NCI-H2171 treated with DMSO at 0.1 percent for 48 hours (cell line): ENCODE results near the gene REXO1.
"Not testable (repeated sequence)": the region's sequence is repeated elsewhere in the genome, so short reads cannot be mapped to it uniquely, and the experiment has no call there.

Experiments used
- DNase-seq: peaks from one replicate; lab custom pipeline; 2025; lab: John Stamatoyannopoulos, UW

Gene REXO1, protein sequence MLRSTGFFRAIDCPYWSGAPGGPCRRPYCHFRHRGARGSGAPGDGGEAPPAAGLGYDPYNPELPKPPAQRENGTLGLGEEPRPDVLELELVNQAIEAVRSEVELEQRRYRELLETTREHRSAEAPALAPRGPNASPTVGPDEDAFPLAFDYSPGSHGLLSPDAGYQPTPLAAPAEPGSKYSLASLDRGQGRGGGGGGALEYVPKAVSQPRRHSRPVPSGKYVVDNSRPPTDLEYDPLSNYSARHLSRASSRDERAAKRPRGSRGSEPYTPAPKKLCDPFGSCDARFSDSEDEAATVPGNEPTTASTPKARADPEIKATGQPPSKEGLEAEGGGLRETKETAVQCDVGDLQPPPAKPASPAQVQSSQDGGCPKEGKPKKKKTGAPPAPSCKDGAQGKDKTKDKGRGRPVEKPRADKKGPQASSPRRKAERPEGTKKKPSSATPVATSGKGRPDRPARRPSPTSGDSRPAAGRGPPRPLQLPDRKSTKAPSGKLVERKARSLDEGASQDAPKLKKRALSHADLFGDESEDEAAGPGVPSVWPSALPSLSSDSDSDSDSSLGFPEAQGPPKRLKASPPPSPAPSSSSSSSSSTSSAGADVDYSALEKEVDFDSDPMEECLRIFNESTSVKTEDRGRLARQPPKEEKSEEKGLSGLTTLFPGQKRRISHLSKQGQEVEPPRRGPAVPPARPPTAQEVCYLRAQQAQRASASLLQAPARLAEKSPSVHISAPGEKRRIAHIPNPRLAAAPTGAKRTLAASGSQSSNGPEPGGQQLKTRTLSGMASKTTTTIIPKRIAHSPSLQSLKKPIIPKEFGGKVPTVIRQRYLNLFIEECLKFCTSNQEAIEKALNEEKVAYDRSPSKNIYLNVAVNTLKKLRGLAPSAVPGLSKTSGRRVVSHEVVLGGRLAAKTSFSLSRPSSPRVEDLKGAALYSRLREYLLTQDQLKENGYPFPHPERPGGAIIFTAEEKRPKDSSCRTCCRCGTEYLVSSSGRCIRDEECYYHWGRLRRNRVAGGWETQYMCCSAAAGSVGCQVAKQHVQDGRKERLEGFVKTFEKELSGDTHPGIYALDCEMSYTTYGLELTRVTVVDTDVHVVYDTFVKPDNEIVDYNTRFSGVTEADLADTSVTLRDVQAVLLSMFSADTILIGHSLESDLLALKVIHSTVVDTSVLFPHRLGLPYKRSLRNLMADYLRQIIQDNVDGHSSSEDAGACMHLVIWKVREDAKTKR

DNA sequence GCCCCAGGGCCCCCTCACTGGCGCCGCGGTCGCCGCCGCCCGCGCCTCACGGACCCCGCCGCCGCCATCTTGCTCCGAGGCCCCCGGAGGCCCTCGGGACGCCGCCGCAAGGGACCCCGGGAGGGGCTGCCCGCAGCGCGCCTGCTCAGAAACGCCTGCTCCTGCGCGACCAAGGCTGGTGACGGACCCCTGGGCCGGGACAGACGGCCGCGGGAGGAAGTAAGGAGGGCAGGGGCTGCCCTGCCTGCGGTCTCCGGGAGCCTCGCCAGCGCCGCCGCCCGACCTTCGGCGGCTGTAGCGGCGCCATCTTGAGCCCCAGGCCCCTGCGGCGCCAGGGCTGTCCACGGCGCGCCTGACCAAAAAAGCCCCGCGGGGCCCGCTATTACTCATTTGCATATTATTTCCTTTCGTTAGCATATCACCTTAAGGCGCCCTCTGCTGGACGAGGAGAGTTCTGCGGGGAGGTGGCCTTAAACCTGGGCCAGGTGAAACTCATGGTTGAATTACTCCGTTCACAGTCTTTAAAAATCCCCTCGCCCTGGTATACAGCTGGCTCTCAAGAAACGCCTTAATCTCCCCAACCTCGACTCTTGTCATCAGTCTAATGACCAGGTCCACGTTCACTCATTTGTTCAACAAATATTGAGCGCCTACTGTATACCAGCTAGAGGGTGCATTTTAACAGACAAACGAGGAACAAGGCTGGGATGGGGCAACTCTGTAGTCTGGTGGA lies at the start of gene REXO1:
REXO1 (minus strand) TSS at position 85 of the 733 bp plus-strand sequence. CDS start 125 bp downstream, outside the sequence.
- peak; percentile 93 for DNase-seq

DNA sequence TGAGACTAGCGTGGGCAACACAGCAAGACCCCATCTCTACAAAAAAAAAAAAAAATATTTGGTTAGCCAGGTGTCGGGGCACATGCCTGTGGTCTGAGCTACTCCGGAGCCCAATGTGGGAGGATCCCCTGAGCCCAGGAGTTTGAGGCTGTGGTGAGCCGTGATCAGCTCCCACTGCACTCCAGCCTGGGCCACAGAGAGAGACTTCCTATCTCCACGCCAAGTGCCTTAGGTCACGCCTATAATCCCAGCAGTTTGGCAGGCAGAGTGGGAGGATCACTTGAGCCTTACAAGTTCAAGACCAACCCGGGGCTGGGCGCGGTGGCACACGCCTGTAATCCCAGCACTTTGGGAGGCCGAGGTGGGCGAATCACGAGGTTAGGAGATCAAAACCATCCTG lies 48.2 kb upstream of the REXO1 start:
- no peak for DNase-seq

DNA sequence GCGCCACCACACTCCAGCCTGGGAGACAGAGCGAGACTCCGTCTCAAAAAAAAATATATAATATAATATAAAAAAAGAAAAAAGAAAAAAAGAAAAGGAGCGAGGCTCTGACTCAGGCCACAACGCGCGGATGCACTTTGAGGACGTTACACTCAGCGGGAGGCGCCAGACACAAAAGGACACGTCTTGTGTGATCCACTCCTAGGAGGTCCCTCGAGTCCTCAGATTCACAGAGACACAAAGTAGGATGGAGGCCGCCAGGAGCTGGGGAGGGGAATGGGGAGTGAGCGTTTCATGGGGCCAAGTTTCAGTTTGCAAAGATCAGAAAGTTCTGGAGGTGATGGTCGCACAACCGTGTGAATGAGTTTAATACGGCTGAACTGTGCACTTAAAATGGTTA lies 45.5 kb upstream of the REXO1 start:
- no peak for DNase-seq

DNA sequence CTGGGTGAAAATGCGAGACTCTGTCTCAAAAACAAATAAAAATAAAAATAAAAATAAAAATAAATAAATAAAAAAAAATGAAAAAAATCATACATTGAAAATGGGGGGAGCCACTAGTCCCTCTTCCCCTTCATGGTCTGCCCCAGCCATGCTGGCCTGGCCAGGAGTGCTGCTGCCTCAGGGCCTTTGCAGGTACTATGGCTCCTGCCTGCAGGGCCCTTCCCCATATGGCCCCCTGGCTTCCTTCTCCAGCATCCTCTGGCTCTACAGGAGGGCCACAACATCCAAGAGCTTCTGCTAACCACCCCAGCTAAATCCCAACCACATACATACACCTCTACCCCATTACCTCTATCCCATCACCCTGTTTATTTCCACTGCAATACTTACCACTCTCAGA lies 41.6 kb upstream of the REXO1 start:
- no peak for DNase-seq

DNA sequence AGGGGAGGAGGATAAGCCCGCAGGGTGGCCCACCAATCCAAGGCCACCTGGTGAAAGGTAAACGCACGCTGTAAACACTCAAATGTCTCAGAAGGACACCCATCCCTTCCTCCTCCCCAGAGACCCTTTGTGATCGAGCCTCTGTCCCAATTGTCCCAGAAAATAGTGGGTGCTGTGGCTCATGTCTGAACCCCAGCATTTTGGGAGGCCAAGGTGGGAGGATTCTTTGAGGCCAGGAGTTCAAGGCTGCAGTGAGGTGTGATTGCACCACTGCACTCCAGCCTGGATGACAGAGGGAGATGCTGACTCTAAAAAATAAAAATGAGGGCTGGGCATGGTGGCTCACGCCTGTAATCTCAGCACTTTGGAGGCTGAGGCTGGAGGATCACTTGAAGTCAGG lies 40.1 kb upstream of the REXO1 start:
- DNase-seq = no peak

DNA sequence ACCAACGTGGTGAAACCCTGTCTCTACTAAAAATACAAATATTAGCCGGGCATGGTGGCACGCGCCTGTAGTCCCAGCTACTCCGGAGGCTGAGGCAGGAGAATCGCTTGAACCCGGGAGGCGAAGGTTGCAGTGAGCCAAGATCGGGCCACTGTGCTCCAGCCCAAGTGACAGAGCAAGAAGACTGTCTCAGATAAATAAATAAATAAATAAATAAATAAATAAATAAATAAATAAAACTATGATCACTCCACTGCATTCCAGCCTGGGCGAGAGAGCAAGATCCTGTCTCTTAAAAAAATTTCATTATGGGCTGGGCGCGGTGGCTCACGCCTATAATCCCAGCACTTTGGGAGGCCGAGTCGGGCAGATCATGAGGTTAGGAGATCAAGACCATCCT lies 38.1 kb upstream of the REXO1 start:
- DNase-seq = not testable (repeated sequence)

DNA sequence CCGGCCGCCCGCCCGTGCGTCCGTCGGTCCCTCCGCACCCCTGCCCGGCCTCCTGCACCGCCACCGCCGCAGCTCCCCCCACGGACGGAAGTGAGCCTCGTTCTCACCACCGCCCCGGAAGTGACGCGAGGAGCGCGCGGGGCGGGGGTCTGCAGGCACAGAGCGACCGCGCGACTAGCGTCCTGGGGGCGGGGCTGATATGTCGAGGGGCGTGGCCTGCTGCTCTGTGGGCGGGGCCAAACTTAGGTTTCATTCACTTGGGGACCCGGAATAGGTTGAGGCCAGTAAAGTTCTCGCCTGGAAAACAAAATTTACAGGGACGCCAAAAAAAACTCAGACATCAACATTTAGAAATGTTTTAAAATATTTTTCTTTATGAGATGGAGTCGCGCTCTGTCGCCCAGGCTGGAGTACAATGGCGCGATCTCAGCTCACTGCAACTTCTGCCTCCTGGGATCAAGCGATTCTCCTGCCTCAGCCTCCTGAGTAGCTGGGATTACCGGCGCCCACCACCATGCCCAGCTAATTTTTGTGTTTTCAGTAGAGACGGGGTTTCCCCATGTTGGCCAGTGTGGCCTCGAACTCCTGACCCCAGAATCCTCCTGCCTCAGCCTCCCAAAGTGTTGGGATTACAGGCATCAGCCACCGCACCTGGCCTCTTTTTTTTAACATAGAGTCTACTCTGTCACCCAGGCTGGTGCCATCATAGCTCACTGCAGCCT lies 37.3 kb upstream of the REXO1 start, which contains the start of gene ABHD17A:
ABHD17A (minus strand) TSS at position 99 of the 722 bp plus-strand sequence. CDS start 3,930 bp downstream, outside the sequence.
- DNase-seq = peak; percentile 85

DNA sequence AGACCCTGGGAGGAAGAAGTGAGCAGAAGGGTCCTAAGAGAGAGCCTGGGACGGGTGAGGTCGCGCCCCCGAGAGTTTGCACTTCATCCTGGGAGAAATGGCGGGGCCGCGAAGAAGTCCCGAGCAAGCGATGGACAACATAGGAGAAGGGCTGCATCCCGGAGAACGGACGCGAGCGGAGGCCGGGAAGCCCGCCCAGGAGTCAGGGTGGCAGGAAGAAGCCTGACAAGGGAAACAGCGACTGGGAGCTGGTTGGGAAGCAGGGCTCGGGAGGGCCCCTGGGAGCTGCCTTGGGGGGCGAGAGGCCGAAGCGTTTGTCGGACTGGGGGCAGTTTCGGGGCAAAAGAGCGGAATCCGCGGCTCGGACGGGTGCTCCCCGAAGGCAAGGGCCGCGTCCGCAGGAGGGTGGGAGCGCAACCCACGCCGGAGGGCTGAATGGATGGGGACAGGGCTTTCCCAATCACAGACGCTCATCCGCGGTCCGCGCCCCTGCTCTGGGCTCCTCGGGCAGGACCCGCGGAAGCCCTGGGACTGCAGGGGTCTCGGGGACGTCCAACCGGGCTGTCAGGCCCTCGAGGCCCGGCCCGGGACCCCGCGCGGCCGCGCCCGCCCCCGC lies 36.5 kb upstream of the REXO1 start:
- DNase-seq = no peak

DNA sequence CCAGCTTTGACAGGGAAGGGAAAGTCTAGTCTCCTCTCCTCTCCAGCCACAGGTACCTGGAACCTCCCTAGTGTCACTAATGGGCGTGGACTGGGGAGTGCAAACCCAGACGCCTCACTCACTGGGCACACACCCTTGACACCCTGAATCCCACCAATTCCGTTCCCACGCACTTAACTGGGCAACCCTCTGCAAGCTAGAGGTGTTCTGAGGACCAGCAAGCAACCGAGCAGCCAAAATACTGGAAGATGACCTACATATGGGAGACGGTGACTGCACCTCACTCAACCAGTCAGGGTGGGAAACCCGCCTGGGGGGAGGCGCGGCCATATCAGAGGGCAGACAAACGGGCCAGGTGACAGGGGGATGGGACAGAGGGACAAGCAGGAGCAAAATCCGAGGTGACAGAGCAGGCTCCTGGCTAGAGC lies 36.0 kb upstream of the REXO1 start:
- no peak for DNase-seq

DNA sequence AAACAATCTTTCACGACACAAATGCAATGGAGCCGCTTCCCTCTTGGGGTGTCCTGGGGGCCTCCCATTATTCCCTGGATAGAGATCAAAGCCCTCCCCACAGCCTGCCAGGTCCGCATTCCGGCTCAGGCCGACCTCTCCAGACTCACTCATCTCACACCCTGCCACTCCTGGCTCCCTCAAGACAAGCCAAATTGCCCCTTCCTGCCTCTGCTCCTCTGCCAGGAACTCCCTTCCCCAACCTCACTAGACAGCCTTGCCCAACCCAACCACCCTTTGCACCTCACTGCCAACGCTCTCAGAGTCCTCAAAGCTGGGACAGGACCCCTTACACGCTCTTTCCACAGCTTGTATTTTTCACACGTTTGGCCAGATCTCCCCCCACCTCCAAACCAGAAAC lies 35.5 kb upstream of the REXO1 start:
- no peak for DNase-seq

DNA sequence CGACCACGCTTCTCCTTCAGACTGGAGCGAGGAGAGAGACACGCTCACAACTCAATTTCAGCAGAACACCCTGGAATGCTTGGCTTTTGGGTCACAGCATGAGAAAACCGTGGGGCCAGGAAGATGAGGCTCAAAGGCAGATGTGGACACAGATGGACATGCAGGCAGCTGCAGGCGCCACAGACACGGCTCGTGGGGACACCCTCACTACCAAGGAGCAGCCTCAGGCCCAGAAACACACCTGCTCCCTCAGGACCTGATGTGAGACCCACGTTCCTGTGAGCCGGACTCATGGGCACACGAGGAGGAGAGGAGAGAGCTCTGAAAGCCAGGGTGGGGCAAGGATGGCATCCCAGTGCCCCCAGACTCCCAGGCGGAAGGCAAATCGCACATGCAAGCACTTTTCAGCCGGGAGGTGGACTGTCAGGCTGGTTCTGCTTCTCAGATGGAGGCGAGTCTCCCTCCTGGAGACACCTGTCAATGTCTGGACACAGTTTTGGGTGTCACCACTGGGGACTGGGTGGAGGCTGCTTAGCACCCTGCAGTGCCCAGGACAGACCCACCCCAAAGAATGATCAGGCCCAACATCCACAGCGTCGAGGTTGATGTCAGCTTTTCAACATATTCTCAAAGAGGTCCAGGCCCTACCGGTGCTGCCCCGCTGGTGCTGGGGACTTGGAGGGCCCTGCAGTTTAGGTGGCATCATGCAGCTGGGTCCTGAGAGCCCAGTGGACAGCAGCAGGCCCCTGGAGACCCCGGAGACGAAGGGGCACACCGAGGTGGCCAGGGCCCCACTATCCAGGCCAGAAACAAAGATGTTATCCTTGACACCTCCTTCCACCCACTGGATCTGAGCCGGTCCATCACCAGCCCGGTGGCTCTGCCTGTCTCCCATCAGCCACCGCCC lies 34.8 kb upstream of the REXO1 start:
- no peak for DNase-seq

DNA sequence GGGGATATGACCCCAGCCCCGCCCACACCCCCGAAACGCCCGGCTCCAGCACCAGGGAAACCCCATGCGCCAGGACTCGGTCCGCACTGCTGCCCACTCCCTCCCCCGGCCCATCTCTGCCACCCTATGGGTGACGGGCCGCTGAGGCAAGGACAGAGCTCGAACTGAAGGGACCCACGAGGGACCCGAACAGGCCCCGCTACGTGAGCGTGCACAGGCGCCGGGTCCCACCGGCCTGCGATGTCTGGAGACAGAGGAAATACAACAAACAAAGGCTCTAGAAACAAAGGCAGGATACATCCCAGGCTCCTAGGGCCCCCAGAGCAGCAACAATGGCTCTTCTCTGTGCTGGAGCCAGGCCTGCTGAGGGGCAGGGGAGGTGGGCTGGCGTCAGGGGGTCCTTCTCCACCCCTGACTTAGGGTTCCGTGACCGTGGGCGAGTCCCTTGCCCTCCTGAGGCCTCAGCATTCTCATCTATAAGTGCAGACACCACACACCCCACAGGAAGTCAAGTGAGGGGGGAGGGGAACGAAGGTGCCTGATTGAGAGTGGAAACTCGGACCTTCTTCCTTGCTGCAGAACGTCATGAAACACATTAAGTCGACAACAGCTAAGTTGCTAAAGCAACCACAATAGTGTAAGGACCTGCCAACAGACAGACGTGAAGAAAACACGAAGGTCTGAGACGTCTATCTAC lies 34.0 kb upstream of the REXO1 start:
- no peak for DNase-seq

DNA sequence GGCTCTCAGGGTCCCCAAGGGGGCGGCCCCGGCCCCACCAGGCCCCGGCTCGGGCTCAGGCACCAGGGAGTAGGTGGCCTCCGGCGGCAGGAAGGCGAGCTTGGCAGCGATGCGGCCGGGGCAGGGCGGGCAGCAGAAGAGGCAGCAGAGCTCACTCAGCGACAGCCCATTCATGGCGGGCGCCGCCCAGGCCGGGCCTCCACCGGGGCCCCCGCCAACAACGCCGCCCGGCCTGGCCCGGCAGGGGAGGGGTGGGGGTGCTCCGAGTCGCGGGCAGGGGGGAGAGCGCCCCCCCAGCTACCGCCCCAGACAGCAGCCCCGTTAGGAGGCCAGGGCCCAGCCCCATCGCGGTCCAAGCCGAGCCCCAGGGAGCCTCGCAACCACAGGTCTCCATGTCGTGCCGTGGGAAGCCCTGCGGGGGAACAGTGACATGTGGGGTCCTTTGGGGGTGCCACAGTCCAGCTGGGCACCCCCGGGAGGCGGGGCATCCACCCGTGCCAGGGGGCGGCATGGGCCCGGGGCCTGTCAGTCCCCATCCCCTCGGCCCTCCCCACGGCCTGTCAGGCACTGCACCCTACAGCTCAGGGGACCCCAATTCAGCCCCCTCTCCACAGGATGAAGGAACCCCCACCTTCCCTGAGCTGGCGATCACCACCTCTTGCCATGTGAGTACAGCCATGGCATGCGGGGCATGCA lies 33.3 kb upstream of the REXO1 start:
- not testable (repeated sequence) for DNase-seq

DNA sequence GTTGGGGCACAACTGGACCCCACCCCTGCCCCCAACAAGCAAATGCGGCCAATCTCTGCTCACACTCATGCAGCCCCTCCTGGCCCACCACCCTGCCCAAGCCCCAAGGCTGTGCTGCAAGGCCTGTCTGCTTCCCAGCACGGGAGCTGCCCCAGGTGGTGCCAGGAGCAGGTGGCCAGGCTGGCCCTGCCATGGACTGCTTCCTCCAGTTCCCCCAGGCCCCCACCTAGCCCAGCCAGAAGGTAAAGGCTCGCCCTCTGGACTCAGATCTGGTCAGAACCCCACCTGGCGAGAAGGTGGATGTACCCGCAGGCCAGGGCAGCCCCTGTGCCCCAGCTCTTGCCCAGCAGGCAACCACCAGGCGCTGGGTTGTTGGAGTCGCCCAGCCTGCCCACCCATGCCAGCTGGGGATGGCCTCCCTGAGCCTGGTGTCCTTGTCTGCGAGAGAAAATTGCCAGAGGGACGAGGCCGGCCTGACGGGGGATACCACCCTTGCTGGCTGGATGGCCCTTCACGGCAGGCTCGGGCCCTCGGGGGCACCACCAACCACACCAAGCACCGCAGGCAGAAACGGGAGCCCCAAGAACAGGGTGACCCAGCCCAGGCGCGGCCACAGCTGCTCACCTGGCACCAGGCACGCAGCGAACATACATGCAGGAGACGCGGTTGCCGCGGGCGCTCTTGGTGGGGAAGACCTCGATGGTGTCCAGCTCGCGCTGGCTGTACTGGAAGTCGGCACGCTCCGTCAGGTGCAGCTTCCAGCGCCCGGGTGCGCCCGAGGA lies 32.5 kb upstream of the REXO1 start:
- no peak for DNase-seq

DNA sequence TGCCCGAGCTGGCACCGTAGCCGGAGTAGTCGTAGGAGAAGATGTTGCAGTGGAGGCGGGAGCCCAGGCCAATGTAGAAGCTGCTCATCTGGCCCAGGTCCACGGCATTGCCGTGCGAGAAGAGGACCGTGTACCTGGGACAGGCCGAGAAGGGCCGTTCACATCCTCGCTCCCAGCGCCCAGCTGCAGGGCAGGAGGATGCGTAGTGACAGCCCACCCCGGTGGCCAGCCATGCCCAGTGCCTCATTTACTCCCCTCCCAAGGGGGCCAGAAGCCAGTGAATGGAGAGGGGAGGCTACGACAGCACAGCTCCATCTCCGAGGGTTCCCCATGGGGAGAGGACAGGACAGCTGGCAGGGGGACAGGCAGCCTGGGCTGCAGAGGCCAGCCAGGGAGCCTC lies 31.7 kb upstream of the REXO1 start:
- DNase-seq = not testable (repeated sequence)

DNA sequence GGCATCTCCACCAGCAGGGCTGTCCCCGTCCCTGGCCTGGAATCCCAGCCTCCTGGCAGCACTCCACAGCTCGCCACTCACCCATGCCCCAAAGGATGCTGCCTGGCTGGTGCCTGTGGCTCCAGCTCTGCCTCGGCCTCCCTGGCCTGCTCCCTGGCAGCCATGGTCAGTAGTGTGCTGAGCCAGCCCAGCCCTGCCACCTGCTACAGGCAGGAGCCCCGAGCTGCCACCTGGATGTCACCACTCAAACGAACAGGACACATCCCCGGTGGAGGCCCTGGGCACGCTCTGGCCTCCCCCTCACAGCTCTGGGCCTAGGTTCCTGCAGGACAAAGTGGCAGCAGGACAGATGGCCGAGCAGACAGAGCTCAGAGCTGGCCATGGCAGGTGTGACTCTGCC lies 30.3 kb upstream of the REXO1 start:
- DNase-seq = not testable (repeated sequence)

DNA sequence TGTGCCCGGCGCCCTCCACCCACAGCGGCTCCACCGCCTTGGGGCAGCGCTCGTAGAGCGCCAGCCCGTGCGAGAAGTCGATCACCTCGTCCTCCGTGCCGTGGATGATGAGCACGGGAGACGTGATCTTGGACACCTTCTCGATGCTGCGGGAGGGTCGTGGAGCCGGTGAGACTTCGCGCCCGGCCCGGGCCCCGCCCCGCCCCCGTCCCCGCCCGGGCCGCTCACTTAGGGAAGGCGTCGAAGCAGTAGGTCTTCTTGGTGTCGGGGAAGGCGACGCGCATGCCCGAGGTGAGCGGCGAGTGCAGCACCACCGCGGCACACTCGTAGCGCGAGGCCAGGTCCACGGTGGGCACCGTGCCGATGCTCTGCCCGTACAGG lies 29.0 kb upstream of the REXO1 start:
- not testable (repeated sequence) for DNase-seq
